Tibial nerve (tissue), 4 donors: ENCODE measurements around the gene SRPK2. TPM values are rescaled to one million over a fixed set of nuclear protein-coding genes. Genes with fewer than 3 reads are reported as not detected.
A peak's percentile ranks its signal among the peaks of the same experiment; 100 is the strongest.

Experiments
- DNase-seq, 2 donors: peaks; one replicate each; pipeline ENCODE4 v3.0.0-alpha.2; 2019; ENCODE audit warnings: low spot score in 2 of 2
- H3K27ac ChIP-seq, 4 donors: fragments of 200-600 bp; sonication (generic) in 3 of 4; one replicate each; pipeline ENCODE4 v1.5.1; 2017 to 2019; ENCODE audit warnings: mild to moderate bottlenecking in 1 of 4
- H3K27me3 ChIP-seq, 2 donors: fragments of 200-600 bp; sonication (generic) in 1 of 2; one replicate each; pipeline versions ENCODE4 v1.5.1 to v1.6.0; 2017 to 2019
- H3K36me3 ChIP-seq, 3 donors: fragments of 200-600 bp; sonication (generic); one replicate each; pipeline ENCODE4 v1.5.1; 2018 to 2019
- H3K4me1 ChIP-seq, 4 donors: fragments of 200-600 bp; sonication (generic) in 3 of 4; one replicate each; pipeline ENCODE4 v1.5.1; 2017 to 2019
- H3K4me3 ChIP-seq, 4 donors: fragments of 200-600 bp; sonication (generic) in 3 of 4; one replicate each; pipeline ENCODE4 v1.5.1; 2017 to 2019; ENCODE audit warnings: mild to moderate bottlenecking in 1 of 4, moderate library complexity in 1 of 4
- H3K9me3 ChIP-seq, 4 donors: fragments of 200-600 bp; sonication (generic) in 3 of 4; one replicate each; pipeline ENCODE4 v1.5.1; 2017 to 2019
- CTCF ChIP-seq, 5 experiments: fragments of 200-600 bp in 3 of 5; fragments of 450-650 bp in 2 of 5; sonication (generic) in 3 of 5; IDR thresholded peaks; one replicate each; pipeline ENCODE4 v1.5.1; 2016 to 2019; ENCODE audit warnings: antibody characterized with exemption in 5 of 5, mild to moderate bottlenecking in 3 of 5, moderate library complexity in 2 of 5
- EP300 ChIP-seq, 2 donors: sonication (generic); formaldehyde crosslinking; IDR thresholded peaks; one replicate each; pipeline ENCODE4 v1.6.1; 2017; ENCODE audit warnings: antibody characterized with exemption in 2 of 2, mild to moderate bottlenecking in 1 of 2
- POLR2A ChIP-seq, 2 donors: fragments of 450-650 bp; IDR thresholded peaks; one replicate each; pipeline ENCODE4 v1.6.1; 2017; ENCODE audit warnings: antibody characterized with exemption in 2 of 2, mild to moderate bottlenecking in 2 of 2, moderate library complexity in 2 of 2
- WGBS, 2 donors: methylation state at CpG; one replicate each; pipeline ENCODE4 v1.1.5; 2018; 5-methylcytosine and 5-hydroxymethylcytosine counted together
- total RNA-seq, 4 donors: library from RNA; depleted of rRNA; stranded (reverse); fragments of >200 nt; gene quantifications; one replicate each; pipeline ENCODE4 v1.1.0, GENCODE V29; 2016

The SRPK2 gene
- total RNA-seq, 4 donors from 2014 or later = 54.1 to 94.4 (median 61.9) TPM

GRCh38 chr7:105154084-105154483 is 234.6 kb downstream of the SRPK2 start:
- Histone ChIP-seq H3K27ac (no peak overlapping the region), H3K4me3 (no peak overlapping the region), H3K27me3 (no peaks in the 10 kb centered on the region), H3K36me3 (peaks cover 0 to 15% (median 0%) of the 10 kb centered on the region in 3 donors), H3K4me1 (peaks cover 0 to 3% (median 0%) of the 10 kb centered on the region in 4 donors), H3K9me3 (no peaks in the 10 kb centered on the region)
- DNase-seq = no peak
- TF ChIP-seq POLR2A (IDR thresholded peaks at IDR 0.05) = no peak
- no peak for TF ChIP-seq CTCF (IDR thresholded peaks at IDR 0.05)
- no peak for TF ChIP-seq EP300 (IDR thresholded peaks at IDR 0.05)
- WGBS, 2 donors = 55 to 65% methylated on average over 2 of the region's 2 CpGs

GRCh38 chr7:105153531-105153930 is 235.2 kb downstream of the SRPK2 start:
- H3K27ac ChIP-seq = no peak overlapping the region
- no peak overlapping the region for H3K4me3 ChIP-seq
- 76 to 87% methylated on average over 6 of the region's 6 CpGs for WGBS, 2 donors
- TF ChIP-seq POLR2A (IDR thresholded peaks at IDR 0.05) (no peak), EP300 (IDR thresholded peaks at IDR 0.05) (no peak), CTCF (IDR thresholded peaks at IDR 0.05) (no peak)
- no peaks in the 10 kb centered on the region for H3K27me3 ChIP-seq
- no peak for DNase-seq
- H3K9me3 ChIP-seq = no peaks in the 10 kb centered on the region
- H3K4me1 ChIP-seq = peaks cover 0 to 3% (median 0%) of the 10 kb centered on the region in 4 donors
- peaks cover 0 to 12% (median 0%) of the 10 kb centered on the region in 3 donors for H3K36me3 ChIP-seq

- Histone ChIP-seq H3K4me3 (no peak overlapping the region), H3K4me1 (peaks cover 0 to 3% (median 0%) of the 10 kb centered on the region in 4 donors), H3K27me3 (no peaks in the 10 kb centered on the region), H3K27ac (no peak overlapping the region), H3K36me3 (peaks cover 0 to 5% (median 0%) of the 10 kb centered on the region in 3 donors), H3K9me3 (no peaks in the 10 kb centered on the region)
- DNase-seq = no peak
- WGBS, 2 donors = 74 to 77% methylated on average over 3 of the region's 3 CpGs
- TF ChIP-seq CTCF (IDR thresholded peaks at IDR 0.05) = no peak
- no peak for TF ChIP-seq EP300 (IDR thresholded peaks at IDR 0.05)
- no peak for TF ChIP-seq POLR2A (IDR thresholded peaks at IDR 0.05)
These were observed 237.6 kb downstream of the SRPK2 start for GRCh38 chr7:105151152-105151551.

GRCh38 chr7:105149827-105150226 is 238.9 kb downstream of the SRPK2 start:
- Histone ChIP-seq H3K4me1 (peaks cover 0 to 3% (median 0%) of the 10 kb centered on the region in 4 donors), H3K27me3 (no peaks in the 10 kb centered on the region), H3K4me3 (no peak overlapping the region), H3K36me3 (peaks cover 0 to 11% (median 0%) of the 10 kb centered on the region in 3 donors), H3K9me3 (no peaks in the 10 kb centered on the region), H3K27ac (no peak overlapping the region)
- 72 to 77% methylated on average over 3 of the region's 3 CpGs for WGBS, 2 donors
- no peak for TF ChIP-seq POLR2A (IDR thresholded peaks at IDR 0.05)
- no peak for TF ChIP-seq CTCF (IDR thresholded peaks at IDR 0.05)
- TF ChIP-seq EP300 (IDR thresholded peaks at IDR 0.05) = no peak
- DNase-seq = no peak

GRCh38 chr7:105141068-105141467 is 247.7 kb downstream of the SRPK2 start:
- Histone ChIP-seq H3K27ac (no peak overlapping the region), H3K36me3 (peaks cover 0 to 67% (median 0%) of the 10 kb centered on the region in 3 donors), H3K27me3 (no peaks in the 10 kb centered on the region), H3K4me1 (peaks cover 0 to 7% (median 0%) of the 10 kb centered on the region in 4 donors), H3K4me3 (no peak overlapping the region), H3K9me3 (no peaks in the 10 kb centered on the region)
- DNase-seq = no peak
- 45 to 51% methylated on average over 6 of the region's 6 CpGs for WGBS, 2 donors
- TF ChIP-seq POLR2A (IDR thresholded peaks at IDR 0.05) = no peak
- TF ChIP-seq CTCF (IDR thresholded peaks at IDR 0.05) = peak in 4 of 5 experiments; percentile 8 to 32 (median 18)
- TF ChIP-seq EP300 (IDR thresholded peaks at IDR 0.05) = no peak
